ENCODE measurements around the gene EXD3. TPM values are rescaled to one million over a fixed set of nuclear protein-coding genes. Genes with fewer than 3 reads are reported as not detected.

The EXD3 gene
- total RNA-seq, 6 experiments from 2014 or later = 6.4 to 10.6 (median 8.7) TPM

- Mint-ChIP-seq H3K27ac (no peak overlapping the region), H3K9me3 (no peaks in the 10 kb centered on the region), H3K27me3 (ENCODE audit: insufficient read depth) (peaks cover 6% of the 10 kb centered on the region), H3K4me3 (no peak overlapping the region), H3K36me3 (ENCODE audit: low read depth) (peaks cover 20% of the 10 kb centered on the region), H3K4me1 (ENCODE audit: low read depth) (peaks cover 34% of the 10 kb centered on the region)
- no peak for DNase-seq
- TF ChIP-seq CTCF (IDR thresholded peaks at IDR 0.05) = no peak
These were observed 151.3 kb downstream of the EXD3 start for GRCh38 chr9:137271696-137272076.

- Mint-ChIP-seq H3K4me3 (no peak overlapping the region), H3K9me3 (no peaks in the 10 kb centered on the region), H3K4me1 (ENCODE audit: low read depth) (peaks cover 31% of the 10 kb centered on the region), H3K36me3 (ENCODE audit: low read depth) (peaks cover 20% of the 10 kb centered on the region), H3K27ac (no peak overlapping the region), H3K27me3 (ENCODE audit: insufficient read depth) (peaks cover 6% of the 10 kb centered on the region)
- no peak for DNase-seq
- TF ChIP-seq CTCF (IDR thresholded peaks at IDR 0.05) = no peak
These were observed 151.8 kb downstream of the EXD3 start for GRCh38 chr9:137270929-137271695.

- Mint-ChIP-seq H3K4me1 (ENCODE audit: low read depth) (peaks cover 23% of the 10 kb centered on the region), H3K36me3 (ENCODE audit: low read depth) (peaks cover 20% of the 10 kb centered on the region), H3K9me3 (no peaks in the 10 kb centered on the region), H3K27ac (peak overlapping the region; percentile 83), H3K4me3 (peak overlapping the region; percentile 25; the same call in 1 of the 2 replicates), H3K27me3 (ENCODE audit: insufficient read depth) (peaks cover 2% of the 10 kb centered on the region)
- DNase-seq = peak; percentile 75
- TF ChIP-seq CTCF (IDR thresholded peaks at IDR 0.05) = no peak
These were observed 153.7 kb downstream of the EXD3 start for GRCh38 chr9:137269231-137269772.

- peaks cover 2% of the 10 kb centered on the region for H3K27me3 Mint-ChIP-seq (ENCODE audit: insufficient read depth)
- no peak for DNase-seq
- peak overlapping the region; percentile 83 for H3K27ac Mint-ChIP-seq
- peaks cover 20% of the 10 kb centered on the region for H3K36me3 Mint-ChIP-seq (ENCODE audit: low read depth)
- peaks cover 23% of the 10 kb centered on the region for H3K4me1 Mint-ChIP-seq (ENCODE audit: low read depth)
- TF ChIP-seq CTCF (IDR thresholded peaks at IDR 0.05) = no peak
- no peaks in the 10 kb centered on the region for H3K9me3 Mint-ChIP-seq
- peak overlapping the region; percentile 25 for H3K4me3 Mint-ChIP-seq
These were observed 154.3 kb downstream of the EXD3 start for GRCh38 chr9:137268538-137269201.

GRCh38 chr9:137267933-137268355 is 155.0 kb downstream of the EXD3 start:
- Mint-ChIP-seq H3K27ac (peak overlapping the region; percentile 83), H3K4me1 (ENCODE audit: low read depth) (peaks cover 23% of the 10 kb centered on the region), H3K27me3 (ENCODE audit: insufficient read depth) (peaks cover 2% of the 10 kb centered on the region), H3K9me3 (no peaks in the 10 kb centered on the region), H3K4me3 (no peak overlapping the region), H3K36me3 (ENCODE audit: low read depth) (peaks cover 20% of the 10 kb centered on the region)
- TF ChIP-seq CTCF (IDR thresholded peaks at IDR 0.05) = no peak
- no peak for DNase-seq
